Activated CD8-positive, alpha-beta memory T cell treated with anti-CD3 and anti-CD28 coated beads, Interleukin-2, amount 10 ng/mL, durations not matched to agents 7 days and 5 days (primary cell): Measurements from ENCODE around the gene CDCA3. TPM values are rescaled to one million over a fixed set of nuclear protein-coding genes. Genes with fewer than 3 reads are reported as not detected.

Source experiments
- ATAC-seq: fragments of 150-1000 bp; cut with Tn5 transposase; one replicate; pipeline ENCODE4 v1.10.0; 2021; ENCODE audit warnings: moderate library complexity
- CTCF ChIA-PET: fragments of 350-600 bp; sonication (Branson Sonifier 250); formaldehyde crosslinking; loops from one replicate; lab custom pipeline; 2021; ENCODE audit warnings: antibody characterized with exemption; lab: Charles Lee
- DNase-seq: peaks from one replicate; pipeline ENCODE4 v3.0.0-alpha.2; 2020
- H3K27ac Mint-ChIP-seq: one replicate; pipeline ENCODE4 v1.8.0; 2021; ENCODE audit warnings: mild to moderate bottlenecking, mixed read lengths
- H3K27me3 Mint-ChIP-seq: one replicate; pipeline ENCODE4 v1.8.0; 2021; ENCODE audit warnings: mixed read lengths
- H3K36me3 Mint-ChIP-seq: one replicate; pipeline ENCODE4 v1.8.0; 2021; ENCODE audit warnings: mild to moderate bottlenecking, mixed read lengths
- H3K4me1 Mint-ChIP-seq: one replicate; pipeline ENCODE4 v1.8.0; 2021; ENCODE audit warnings: mixed read lengths
- H3K4me3 Mint-ChIP-seq: one replicate; pipeline ENCODE4 v1.8.0; 2021; ENCODE audit warnings: mild to moderate bottlenecking, moderate library complexity, mixed read lengths
- H3K9me3 Mint-ChIP-seq: one replicate; pipeline ENCODE4 v1.8.0; 2022; ENCODE audit warnings: low read depth, mixed read lengths
- total RNA-seq, 2 experiments: library from RNA; stranded (reverse); gene quantifications; one replicate each; pipeline ENCODE4 v1.2.3, GENCODE V29; 2021

CDCA3 gene
- total RNA-seq, 2 experiments from 2014 or later, result 89.1 to 125 TPM

DNA sequence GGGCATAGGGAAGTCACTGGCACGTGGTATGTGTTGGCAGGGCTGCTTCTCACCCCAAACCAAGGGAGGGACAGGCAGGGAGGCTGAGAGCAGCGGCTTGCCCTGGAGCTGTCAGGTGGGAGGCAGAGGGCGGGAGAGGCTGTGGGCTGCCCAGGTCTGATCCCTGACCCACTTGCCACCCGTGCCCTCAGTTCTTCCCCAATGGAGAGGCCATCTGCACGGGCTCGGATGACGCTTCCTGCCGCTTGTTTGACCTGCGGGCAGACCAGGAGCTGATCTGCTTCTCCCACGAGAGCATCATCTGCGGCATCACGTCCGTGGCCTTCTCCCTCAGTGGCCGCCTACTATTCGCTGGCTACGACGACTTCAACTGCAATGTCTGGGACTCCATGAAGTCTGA is 5.7 kb downstream of the CDCA3 start:
- ATAC-seq (no peak), DNase-seq (no peak)
- Mint-ChIP-seq H3K9me3 (no peaks in the 10 kb centered on the region), H3K27me3 (no peaks in the 10 kb centered on the region), H3K4me3 (no peak overlapping the region), H3K4me1 (peaks cover 21% of the 10 kb centered on the region), H3K36me3 (peaks cover 29% of the 10 kb centered on the region), H3K27ac (no peak overlapping the region)
- CTCF ChIA-PET, result interaction anchor here (1.2 to 4.5 kb wide), 2 partner anchors 11 to 92 kb away, joined by 4 to 25 read pairs; partner anchors contain the start of gene MLF2

DNA sequence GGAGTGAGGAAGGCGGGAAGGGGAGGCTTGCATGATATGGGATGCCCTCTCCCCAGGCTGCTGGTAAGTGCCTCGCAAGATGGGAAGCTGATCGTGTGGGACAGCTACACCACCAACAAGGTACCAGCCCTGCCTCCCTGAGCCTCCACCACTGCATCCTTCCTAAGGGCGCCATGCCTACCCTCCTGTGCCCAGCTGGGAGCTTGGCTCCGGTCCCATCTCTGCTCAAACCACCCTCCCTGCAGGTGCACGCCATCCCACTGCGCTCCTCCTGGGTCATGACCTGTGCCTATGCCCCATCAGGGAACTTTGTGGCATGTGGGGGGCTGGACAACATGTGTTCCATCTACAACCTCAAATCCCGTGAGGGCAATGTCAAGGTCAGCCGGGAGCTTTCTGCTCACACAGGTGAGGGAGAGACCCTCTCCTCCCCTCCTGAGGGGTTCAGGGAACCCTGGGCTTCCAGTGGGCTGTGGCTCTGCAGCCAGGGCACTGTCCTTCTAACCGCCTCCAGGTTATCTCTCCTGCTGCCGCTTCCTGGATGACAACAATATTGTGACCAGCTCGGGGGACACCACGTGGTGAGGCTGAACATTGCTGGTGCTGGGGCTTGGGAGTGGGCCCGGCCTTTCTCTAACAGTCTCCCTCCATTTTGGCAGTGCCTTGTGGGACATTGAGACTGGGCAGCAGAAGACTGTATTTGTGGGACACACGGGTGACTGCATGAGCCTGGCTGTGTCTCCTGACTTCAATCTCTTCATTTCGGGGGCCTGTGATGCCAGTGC is 7.8 kb downstream of the CDCA3 start:
- Mint-ChIP-seq H3K4me3 (no peak overlapping the region), H3K4me1 (peaks cover 3% of the 10 kb centered on the region), H3K27me3 (no peaks in the 10 kb centered on the region), H3K36me3 (peaks cover 15% of the 10 kb centered on the region), H3K27ac (no peak overlapping the region), H3K9me3 (no peaks in the 10 kb centered on the region)
- DNase-seq (no peak), ATAC-seq (no peak)
- CTCF ChIA-PET, result interaction anchor here (0.8 to 4.5 kb wide), 6 partner anchors 9 to 90 kb away, joined by 3 to 25 read pairs (median 4); partner anchors contain the start of gene MLF2

- DNase-seq (no peak), ATAC-seq (no peak)
- H3K9me3 Mint-ChIP-seq, result no peaks in the 10 kb centered on the region
- H3K4me1 Mint-ChIP-seq, result no peaks in the 10 kb centered on the region
- H3K36me3 Mint-ChIP-seq, result peaks cover 7% of the 10 kb centered on the region
- H3K27ac Mint-ChIP-seq, result no peak overlapping the region
- CTCF ChIA-PET, result interaction anchor here (1.1 to 4.5 kb wide), 3 partner anchors 8 to 89 kb away, joined by 6 to 25 read pairs (median 8); partner anchors contain the start of genes MLF2 and P3H3
- H3K4me3 Mint-ChIP-seq, result no peak overlapping the region
- no peaks in the 10 kb centered on the region for H3K27me3 Mint-ChIP-seq
Measured at GRCh38 chr12:6842075-6842474, 9.0 kb downstream of the CDCA3 start.

- Mint-ChIP-seq H3K4me1 (no peaks in the 10 kb centered on the region), H3K4me3 (no peak within 1 kb of the TSS), H3K27ac (no peak within 1 kb of the TSS), H3K27me3 (no peaks in the 10 kb centered on the region), H3K9me3 (no peaks in the 10 kb centered on the region), H3K36me3 (peaks cover 3% of the 10 kb centered on the region)
- no peak for ATAC-seq
- CTCF ChIA-PET, result interaction anchor here (2.0 to 7.9 kb wide), 3 partner anchors 11 to 88 kb away, joined by 6 to 61 read pairs (median 13); partner anchors contain the start of genes MLF2, P3H3 and USP5
- DNase-seq, result no peak
Measured at GRCh38 chr12:6840761-6841515, 10.1 kb downstream of the CDCA3 start, which contains the start of gene GNB3. TSS of gene GNB3 (plus strand) at chr12:6840925. CDS start at chr12:6841288, 363 bp downstream.

GRCh38 chr12:6840330-6840729 is 10.8 kb downstream of the CDCA3 start:
- Mint-ChIP-seq H3K4me3 (no peak overlapping the region), H3K9me3 (no peaks in the 10 kb centered on the region), H3K4me1 (peaks cover 3% of the 10 kb centered on the region), H3K27ac (no peak overlapping the region), H3K27me3 (no peaks in the 10 kb centered on the region), H3K36me3 (peaks cover 1% of the 10 kb centered on the region)
- CTCF ChIA-PET, result interaction anchor here (0.8 to 7.9 kb wide), 4 partner anchors 8 to 87 kb away, joined by 3 to 61 read pairs (median 10); partner anchors contain the start of genes MLF2, P3H3 and USP5
- ATAC-seq (no peak), DNase-seq (no peak)

DNA sequence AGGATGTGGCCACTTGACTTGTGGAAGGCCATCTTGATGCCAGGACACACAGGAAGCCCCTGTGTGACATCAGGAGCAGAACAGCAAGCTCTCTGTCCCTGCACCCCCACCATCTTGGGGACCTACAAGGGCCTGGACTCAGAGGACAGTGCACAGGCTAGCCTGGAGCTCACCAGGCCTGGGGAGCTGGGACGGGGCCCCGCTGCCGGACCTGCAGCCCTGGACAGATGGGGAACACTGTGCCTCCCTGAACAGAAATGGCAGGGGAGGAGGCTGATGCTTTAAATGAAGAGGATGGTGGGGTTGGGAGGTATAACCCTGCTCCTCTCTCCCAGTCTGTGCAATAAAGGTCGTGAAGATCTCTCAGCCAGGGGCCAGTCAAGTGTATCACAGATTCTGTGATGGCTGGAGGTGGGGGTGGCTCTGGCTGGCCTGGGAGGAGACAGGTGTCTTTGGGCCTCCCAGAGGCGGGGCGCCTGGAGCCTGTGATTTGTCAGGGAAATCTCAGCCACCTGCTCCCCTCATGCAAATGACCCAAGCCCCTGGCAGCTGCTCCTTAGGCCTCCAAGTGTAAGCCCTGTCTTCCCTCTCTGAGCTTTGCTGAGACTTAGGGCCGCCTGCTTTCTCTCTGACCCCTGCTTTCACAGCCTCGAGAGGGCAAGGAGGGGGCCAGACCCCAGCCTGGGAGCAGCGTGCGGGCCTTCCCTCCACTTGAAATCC is 11.4 kb downstream of the CDCA3 start:
- no peak for DNase-seq
- no peak overlapping the region for H3K4me3 Mint-ChIP-seq
- no peaks in the 10 kb centered on the region for H3K9me3 Mint-ChIP-seq
- no peak for ATAC-seq
- H3K36me3 Mint-ChIP-seq, result no peaks in the 10 kb centered on the region
- CTCF ChIA-PET, result interaction anchor here (0.8 to 7.9 kb wide), 4 partner anchors 9 to 86 kb away, joined by 3 to 61 read pairs (median 10); partner anchors contain the start of genes MLF2, P3H3 and USP5
- peaks cover 3% of the 10 kb centered on the region for H3K4me1 Mint-ChIP-seq
- H3K27me3 Mint-ChIP-seq, result no peaks in the 10 kb centered on the region
- H3K27ac Mint-ChIP-seq, result no peak overlapping the region

DNA sequence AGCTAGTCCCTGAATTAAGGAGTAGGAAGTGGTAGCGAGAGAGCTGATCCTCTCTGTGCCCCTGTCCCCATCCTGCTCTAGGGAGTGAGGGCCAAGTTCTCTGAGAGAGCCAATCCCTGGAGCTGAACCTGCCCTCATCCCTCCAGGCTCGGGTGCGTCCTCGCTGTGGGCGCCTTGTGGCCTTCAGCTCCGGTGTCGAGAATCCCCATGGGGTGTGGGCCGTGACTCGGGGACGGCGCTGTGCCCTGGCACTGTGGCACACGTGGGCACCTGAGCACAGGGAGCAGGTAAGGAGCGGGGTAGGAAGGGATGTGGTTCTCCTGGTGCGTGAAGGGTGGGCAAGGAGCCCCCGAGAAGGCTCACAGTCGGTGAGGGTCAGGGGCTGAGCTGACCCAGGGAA is 12.2 kb downstream of the CDCA3 start:
- DNase-seq (no peak), ATAC-seq (no peak)
- no peaks in the 10 kb centered on the region for H3K27me3 Mint-ChIP-seq
- no peaks in the 10 kb centered on the region for H3K36me3 Mint-ChIP-seq
- no peak overlapping the region for H3K4me3 Mint-ChIP-seq
- H3K27ac Mint-ChIP-seq, result no peak overlapping the region
- CTCF ChIA-PET, result interaction anchor here (0.5 to 7.9 kb wide), 4 partner anchors 13 to 85 kb away, joined by 3 to 61 read pairs (median 10); partner anchors contain the start of genes MLF2, P3H3 and USP5
- no peaks in the 10 kb centered on the region for H3K9me3 Mint-ChIP-seq
- H3K4me1 Mint-ChIP-seq, result peaks cover 5% of the 10 kb centered on the region

- no peak for DNase-seq
- ATAC-seq, result no peak
- Mint-ChIP-seq H3K27me3 (no peaks in the 10 kb centered on the region), H3K4me3 (no peak overlapping the region), H3K27ac (no peak overlapping the region), H3K4me1 (peaks cover 5% of the 10 kb centered on the region), H3K9me3 (no peaks in the 10 kb centered on the region), H3K36me3 (no peaks in the 10 kb centered on the region)
- CTCF ChIA-PET, result interaction anchor here (1.3 to 7.9 kb wide), 5 partner anchors 11 to 284 kb away, joined by 4 to 61 read pairs (median 30); partner anchors contain the start of genes CDCA3, MLF2, P3H3 and TPI1
Measured at GRCh38 chr12:6837370-6838060, 13.6 kb downstream of the CDCA3 start.

DNA sequence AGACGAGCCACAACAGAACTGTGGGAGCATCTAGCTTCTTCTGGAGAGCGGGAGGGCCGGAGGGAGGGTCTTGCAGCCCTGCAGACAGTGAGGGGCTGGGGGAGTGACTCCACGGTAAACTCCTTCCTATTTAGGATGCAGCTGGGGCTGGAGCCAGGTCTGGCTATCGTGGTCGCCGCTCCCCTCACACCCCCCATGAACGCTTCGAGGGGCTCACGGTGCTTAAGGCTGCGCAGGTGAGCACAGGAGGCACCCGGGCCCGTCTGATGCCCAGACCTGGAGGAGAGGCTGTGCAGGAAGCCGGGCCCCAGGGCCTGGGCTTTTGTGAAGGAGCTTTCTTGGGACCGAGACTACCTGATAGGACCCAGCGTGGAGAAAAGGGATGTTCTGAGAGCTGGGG is 14.2 kb downstream of the CDCA3 start:
- Mint-ChIP-seq H3K4me3 (no peak overlapping the region), H3K27ac (no peak overlapping the region), H3K9me3 (no peaks in the 10 kb centered on the region), H3K36me3 (no peaks in the 10 kb centered on the region), H3K27me3 (peaks cover 4% of the 10 kb centered on the region), H3K4me1 (peaks cover 5% of the 10 kb centered on the region)
- ATAC-seq (no peak), DNase-seq (no peak)
- CTCF ChIA-PET, result interaction anchor here (0.7 to 7.9 kb wide), 8 partner anchors 11 to 283 kb away, joined by 3 to 61 read pairs (median 8); partner anchors contain the start of genes CDCA3, MLF2, P3H3 and TPI1

GRCh38 chr12:6834873-6835272 is 16.2 kb downstream of the CDCA3 start:
- Mint-ChIP-seq H3K4me3 (no peak overlapping the region), H3K9me3 (no peaks in the 10 kb centered on the region), H3K36me3 (no peaks in the 10 kb centered on the region), H3K4me1 (peaks cover 5% of the 10 kb centered on the region), H3K27me3 (peaks cover 23% of the 10 kb centered on the region), H3K27ac (no peak overlapping the region)
- CTCF ChIA-PET, result interaction anchor here (0.7 to 7.9 kb wide), 16 partner anchors 9 to 126 kb away, joined by 3 to 61 read pairs (median 6); partner anchors contain the start of genes CDCA3, GPR162, MLF2 and P3H3
- DNase-seq (no peak), ATAC-seq (no peak)

DNA sequence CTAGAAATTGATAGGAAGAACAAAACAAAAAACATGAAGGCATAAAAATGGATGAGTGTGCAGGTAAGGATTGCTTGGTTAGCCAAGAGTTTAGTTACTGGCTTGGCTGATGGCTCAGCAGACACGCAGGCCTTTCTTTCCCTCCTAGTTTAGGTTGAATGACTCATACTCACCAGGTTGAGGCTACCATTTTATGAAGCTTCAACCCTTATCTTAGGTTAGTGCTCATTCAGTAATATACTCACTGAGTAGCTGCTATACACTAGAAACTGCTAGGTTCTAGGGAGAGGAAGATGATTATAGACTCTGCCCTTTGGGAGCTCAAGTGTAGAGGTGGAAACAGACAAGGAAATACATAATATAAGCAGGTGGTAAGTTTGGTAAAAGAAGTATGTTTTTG is 16.8 kb downstream of the CDCA3 start:
- CTCF ChIA-PET, result interaction anchor here (0.5 to 7.9 kb wide), 18 partner anchors 8 to 296 kb away, joined by 3 to 61 read pairs (median 6); partner anchors contain the start of genes CDCA3, GPR162, MLF2 and P3H3

More for the DNA sequence above, 16.8 kb downstream of the CDCA3 start:
- no peak for DNase-seq
- peak; percentile 31 for ATAC-seq
- Mint-ChIP-seq H3K9me3 (no peaks in the 10 kb centered on the region), H3K4me1 (peaks cover 8% of the 10 kb centered on the region), H3K4me3 (no peak overlapping the region), H3K36me3 (no peaks in the 10 kb centered on the region), H3K27ac (no peak overlapping the region), H3K27me3 (peaks cover 29% of the 10 kb centered on the region)
